Fibroblast of lung (primary cell): ENCODE results near the gene LRRC3.

Source experiments
- EZH2 ChIP-seq: IDR thresholded peaks from 2 replicates; pipeline ENCODE4 v1.5.1; 2012; ENCODE audit warnings: low read length, control low read depth, mild to moderate bottlenecking; ENCODE audit errors: missing control alignments
- TF ChIP-seq, protein P1 (sequence below), 2 donors: IDR thresholded peaks in 1 of 2; conservative IDR thresholded peaks in 1 of 2; 1 replicate in 1 of 2; 2 replicates in 1 of 2; pipeline ENCODE4 v1.5.1; 2011 to 2012; ENCODE audit warnings: low read length in 2 of 2, control low read depth in 1 of 2, inconsistent platforms in 1 of 2, low read depth in 1 of 2, mild to moderate bottlenecking in 1 of 2

DNA sequence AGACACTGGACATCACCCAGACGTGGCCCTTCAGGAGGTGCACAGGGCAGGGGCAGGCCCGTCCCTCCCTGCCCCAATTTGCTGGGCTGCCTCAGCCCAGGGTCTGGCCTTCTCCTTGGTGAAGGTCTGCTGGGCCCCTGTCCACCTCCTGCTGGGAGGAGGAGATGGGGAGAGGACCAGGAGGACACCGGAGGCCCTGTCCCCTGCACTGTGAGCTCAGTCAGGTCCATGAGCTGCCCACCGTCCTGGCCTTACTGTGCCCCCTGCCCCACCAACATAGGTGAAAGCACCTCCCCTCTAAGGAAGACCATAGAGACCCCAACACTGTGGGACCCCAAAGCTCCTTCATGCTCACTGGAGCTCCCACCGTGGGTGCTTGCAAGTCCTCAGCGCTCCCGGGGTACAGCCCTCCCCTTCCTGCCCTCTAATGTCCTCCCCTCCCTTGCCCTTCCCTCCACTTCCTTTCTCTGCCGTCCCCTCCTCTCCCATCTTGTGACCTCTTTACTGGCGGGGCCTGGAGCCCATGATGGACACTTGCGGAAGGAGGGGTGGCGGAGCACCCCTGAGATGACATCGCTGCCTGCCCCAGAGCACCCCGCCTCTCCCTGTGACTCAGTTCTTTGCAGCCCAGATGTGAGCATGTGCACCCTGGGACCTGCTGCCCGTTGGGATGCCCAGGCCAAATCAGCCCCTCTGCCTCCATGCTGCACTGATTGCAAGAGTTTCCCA, 4.6 kb downstream of the LRRC3 start:
- TF ChIP-seq, protein P1, sequence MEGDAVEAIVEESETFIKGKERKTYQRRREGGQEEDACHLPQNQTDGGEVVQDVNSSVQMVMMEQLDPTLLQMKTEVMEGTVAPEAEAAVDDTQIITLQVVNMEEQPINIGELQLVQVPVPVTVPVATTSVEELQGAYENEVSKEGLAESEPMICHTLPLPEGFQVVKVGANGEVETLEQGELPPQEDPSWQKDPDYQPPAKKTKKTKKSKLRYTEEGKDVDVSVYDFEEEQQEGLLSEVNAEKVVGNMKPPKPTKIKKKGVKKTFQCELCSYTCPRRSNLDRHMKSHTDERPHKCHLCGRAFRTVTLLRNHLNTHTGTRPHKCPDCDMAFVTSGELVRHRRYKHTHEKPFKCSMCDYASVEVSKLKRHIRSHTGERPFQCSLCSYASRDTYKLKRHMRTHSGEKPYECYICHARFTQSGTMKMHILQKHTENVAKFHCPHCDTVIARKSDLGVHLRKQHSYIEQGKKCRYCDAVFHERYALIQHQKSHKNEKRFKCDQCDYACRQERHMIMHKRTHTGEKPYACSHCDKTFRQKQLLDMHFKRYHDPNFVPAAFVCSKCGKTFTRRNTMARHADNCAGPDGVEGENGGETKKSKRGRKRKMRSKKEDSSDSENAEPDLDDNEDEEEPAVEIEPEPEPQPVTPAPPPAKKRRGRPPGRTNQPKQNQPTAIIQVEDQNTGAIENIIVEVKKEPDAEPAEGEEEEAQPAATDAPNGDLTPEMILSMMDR (conservative IDR thresholded peaks at IDR 0.05 in 1 of 2, IDR thresholded peaks at IDR 0.05 in 1 of 2; ENCODE audit: low read depth in 1 of 2, low read length in 2 of 2) = no peak
- TF ChIP-seq EZH2 = no peak
